Mononuclear cell (primary cell): ENCODE data around the gene DNM3. TPM values are rescaled to one million over a fixed set of nuclear protein-coding genes. Genes with fewer than 3 reads are reported as not detected.

Experiments used
- H3K27me3 ChIP-seq: 2 replicates; pipeline ENCODE4 v1.6.0; 2011; ENCODE audit warnings: low read length, control low read depth; ENCODE audit not compliant: insufficient read depth
- H3K4me1 ChIP-seq: 2 replicates; pipeline ENCODE4 v1.5.1; 2011; ENCODE audit warnings: mild to moderate bottlenecking, low read length, control low read depth; ENCODE audit not compliant: insufficient read depth
- H3K4me3 ChIP-seq: 2 replicates; pipeline ENCODE4 v1.5.1; 2011; ENCODE audit warnings: mild to moderate bottlenecking, low read length, moderate library complexity
- H3K9me3 ChIP-seq: 2 replicates; pipeline ENCODE4 v1.5.1; 2011; ENCODE audit warnings: low read depth, mild to moderate bottlenecking, control low read depth, low read length
- total RNA-seq: library from RNA; depleted of rRNA; stranded (reverse); fragments of >200 nt; gene quantifications from one replicate; pipeline ENCODE4 v1.2.3, GENCODE V29; 2012

The DNM3 gene
- total RNA-seq, 1 donor = 20.5 TPM

DNA sequence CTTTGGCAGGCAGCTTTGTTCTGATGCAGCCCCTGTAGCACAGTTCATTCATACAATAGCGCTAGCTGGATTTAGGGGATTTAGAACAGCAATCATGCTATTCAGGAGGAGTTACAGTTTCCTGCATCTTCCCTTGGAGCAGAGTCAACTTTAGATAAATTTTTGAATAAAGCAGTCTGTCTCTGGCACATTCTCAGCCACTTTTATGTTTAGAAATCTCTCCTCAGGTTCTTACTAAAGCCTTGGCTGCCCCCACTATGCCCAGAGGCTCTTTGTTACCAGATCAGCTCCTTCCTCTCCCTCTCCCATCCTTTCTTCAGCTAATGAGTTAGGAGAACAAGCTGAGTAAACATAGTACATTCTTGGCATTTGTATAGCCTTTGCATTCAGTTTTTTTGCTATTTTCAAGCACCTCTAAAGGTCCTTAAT, 619.6 kb downstream of the DNM3 start:
- no peak overlapping the region for H3K4me3 ChIP-seq
- H3K27me3 ChIP-seq = no peaks in the 10 kb centered on the region
- no peaks in the 10 kb centered on the region for H3K9me3 ChIP-seq

More for the DNA sequence above, 619.6 kb downstream of the DNM3 start:
- H3K4me1 ChIP-seq = no peaks in the 10 kb centered on the region

Other genes starting within 250 kb of the DNM3 start
- not detected for gene MYOCOS, start 219.3 kb upstream of the DNM3 start, total RNA-seq
- gene MYOC, start 188.8 kb upstream of the DNM3 start, total RNA-seq = not detected
- 13.5 TPM for gene VAMP4, start 99.4 kb upstream of the DNM3 start, total RNA-seq
- gene METTL13, start 59.8 kb upstream of the DNM3 start, total RNA-seq = 1.6 TPM